DOHH2 (cell line): ENCODE data around the gene PLCB2.
A peak's percentile ranks its signal among the peaks of the same experiment; 100 is the strongest.

Experiments
- H3F3A ChIP-seq: fragments of 200-600 bp; sonication (generic), shearing (Covaris generic); 2 replicates; pipeline ENCODE4 v1.6.0; 2016; ENCODE audit warnings: antibody characterized with exemption, mild to moderate bottlenecking; ENCODE audit not compliant: control insufficient read depth, insufficient read depth
- H3K27ac ChIP-seq: fragments of 200-600 bp; sonication (generic); 2 replicates; pipeline ENCODE4 v1.5.1; 2014; ENCODE audit warnings: low read depth, mild to moderate bottlenecking, low read length, moderate library complexity
- H3K27me3 ChIP-seq: fragments of 200-600 bp; sonication (generic); 2 replicates; pipeline ENCODE4 v1.6.1; 2014; ENCODE audit warnings: mild to moderate bottlenecking, low read length, mixed read lengths; ENCODE audit not compliant: control insufficient read depth
- H3K36me3 ChIP-seq: fragments of 200-600 bp; sonication (generic); 2 replicates; pipeline ENCODE4 v1.6.1; 2014; ENCODE audit warnings: mild to moderate bottlenecking, low read length, moderate library complexity, mixed read lengths; ENCODE audit not compliant: control insufficient read depth
- H3K4me1 ChIP-seq: fragments of 200-600 bp; sonication (generic); 2 replicates; pipeline ENCODE4 v1.6.1; 2014; ENCODE audit warnings: mild to moderate bottlenecking, low read length, mixed read lengths; ENCODE audit not compliant: control insufficient read depth
- H3K4me2 ChIP-seq: fragments of 200-600 bp; sonication (generic); 2 replicates; pipeline ENCODE4 v1.6.0; 2014; ENCODE audit warnings: mild to moderate bottlenecking, low read length, moderate library complexity
- H3K4me3 ChIP-seq: fragments of 200-600 bp; sonication (generic); 2 replicates; pipeline ENCODE4 v1.5.1; 2014; ENCODE audit warnings: mild to moderate bottlenecking, low read length, mixed read lengths
- H3K79me2 ChIP-seq: fragments of 200-600 bp; sonication (generic); 2 replicates; pipeline ENCODE4 v1.6.1; 2014; ENCODE audit warnings: mild to moderate bottlenecking, low read length, mixed read lengths; ENCODE audit not compliant: control insufficient read depth
- H3K9me2 ChIP-seq: fragments of 200-600 bp; sonication (generic); replicated peaks from 2 replicates; pipeline ENCODE4 v1.6.1; 2014; ENCODE audit warnings: mild to moderate bottlenecking, low read length, mixed read lengths; ENCODE audit not compliant: control insufficient read depth
- H3K9me3 ChIP-seq: fragments of 200-600 bp; sonication (generic); 2 replicates; pipeline ENCODE4 v1.6.1; 2014; ENCODE audit warnings: antibody characterized with exemption, low read length, mixed read lengths; ENCODE audit not compliant: control insufficient read depth, insufficient read depth
- H4K20me1 ChIP-seq: fragments of 200-600 bp; sonication (generic); 2 replicates; pipeline ENCODE4 v1.6.0; 2014; ENCODE audit warnings: low read depth, mild to moderate bottlenecking, antibody characterized with exemption, low read length, moderate library complexity; ENCODE audit not compliant: control insufficient read depth, insufficient read depth
- EZH2phosphoT487 ChIP-seq: fragments of 200-600 bp; sonication (generic); IDR thresholded peaks from 2 replicates; pipeline ENCODE4 v1.6.1; 2017; ENCODE audit warnings: borderline replicate concordance, mild to moderate bottlenecking, antibody characterized with exemption, low read length, moderate library complexity, mixed read lengths
- TF ChIP-seq, protein P1 (sequence below): fragments of 200-600 bp; sonication (generic); IDR thresholded peaks from one replicate; pipeline ENCODE4 v1.5.1; 2014; ENCODE audit warnings: antibody characterized with exemption, mild to moderate bottlenecking, low read depth, low read length; ENCODE audit not compliant: poor library complexity, severe bottlenecking

The PLCB2 gene

DNA sequence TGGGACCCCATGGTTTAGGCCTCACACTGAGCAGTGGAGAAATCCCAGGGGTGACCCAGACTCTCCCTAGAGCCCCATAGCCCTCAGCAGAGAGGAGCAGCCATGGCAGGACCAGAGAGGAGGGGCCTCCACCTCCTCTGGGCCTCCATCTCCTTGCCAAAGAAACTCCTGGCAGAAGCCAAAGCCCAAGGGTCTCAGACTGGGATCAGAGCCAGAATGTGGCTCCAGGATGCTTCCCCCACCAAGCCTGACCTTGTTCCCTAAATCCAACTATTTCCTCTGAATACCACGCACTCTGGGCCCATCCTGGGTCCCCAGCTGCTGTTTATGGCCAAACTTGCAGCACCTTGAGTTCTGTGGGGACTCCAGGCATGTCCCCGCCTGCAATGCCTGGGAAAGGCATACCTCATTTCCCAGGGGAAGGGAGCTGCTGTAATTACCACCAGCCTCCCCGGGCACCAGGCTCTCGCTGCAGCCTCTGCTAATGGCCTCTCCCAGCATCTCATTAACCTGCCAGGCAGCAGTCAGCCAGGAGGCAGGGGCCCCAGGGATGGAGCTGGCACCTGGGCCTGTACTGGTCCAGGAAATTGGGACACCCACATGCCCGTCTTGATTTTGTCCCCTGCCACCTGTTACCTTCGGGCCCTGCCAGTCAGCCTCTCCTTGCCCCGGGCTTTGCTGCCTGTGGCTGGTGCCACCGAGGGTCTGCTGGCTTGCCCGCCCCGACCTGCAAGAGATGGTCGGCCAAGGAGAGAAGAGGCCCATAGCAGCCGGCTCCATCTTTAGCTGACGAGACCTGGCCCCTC, 28.4 kb upstream of the PLCB2 start:
- Histone ChIP-seq H4K20me1 (no peaks in the 10 kb centered on the region), H3K27me3 (no peaks in the 10 kb centered on the region), H3K36me3 (no peaks in the 10 kb centered on the region), H3K4me2 (0 out of 2 replicates have a peak overlapping the region, but pooled peaks have one; percentile 28), H3K9me3 (no peaks in the 10 kb centered on the region), H3K79me2 (no peaks in the 10 kb centered on the region), H3K27ac (no peak overlapping the region), H3K9me2 (no peaks in the 10 kb centered on the region), H3K4me3 (no peak overlapping the region), H3K4me1 (peaks cover 22% of the 10 kb centered on the region), H3F3A (no peaks in the 10 kb centered on the region)
- TF ChIP-seq EZH2phosphoT487: no peak
- TF ChIP-seq, protein P1, sequence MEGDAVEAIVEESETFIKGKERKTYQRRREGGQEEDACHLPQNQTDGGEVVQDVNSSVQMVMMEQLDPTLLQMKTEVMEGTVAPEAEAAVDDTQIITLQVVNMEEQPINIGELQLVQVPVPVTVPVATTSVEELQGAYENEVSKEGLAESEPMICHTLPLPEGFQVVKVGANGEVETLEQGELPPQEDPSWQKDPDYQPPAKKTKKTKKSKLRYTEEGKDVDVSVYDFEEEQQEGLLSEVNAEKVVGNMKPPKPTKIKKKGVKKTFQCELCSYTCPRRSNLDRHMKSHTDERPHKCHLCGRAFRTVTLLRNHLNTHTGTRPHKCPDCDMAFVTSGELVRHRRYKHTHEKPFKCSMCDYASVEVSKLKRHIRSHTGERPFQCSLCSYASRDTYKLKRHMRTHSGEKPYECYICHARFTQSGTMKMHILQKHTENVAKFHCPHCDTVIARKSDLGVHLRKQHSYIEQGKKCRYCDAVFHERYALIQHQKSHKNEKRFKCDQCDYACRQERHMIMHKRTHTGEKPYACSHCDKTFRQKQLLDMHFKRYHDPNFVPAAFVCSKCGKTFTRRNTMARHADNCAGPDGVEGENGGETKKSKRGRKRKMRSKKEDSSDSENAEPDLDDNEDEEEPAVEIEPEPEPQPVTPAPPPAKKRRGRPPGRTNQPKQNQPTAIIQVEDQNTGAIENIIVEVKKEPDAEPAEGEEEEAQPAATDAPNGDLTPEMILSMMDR: no peak

DNA sequence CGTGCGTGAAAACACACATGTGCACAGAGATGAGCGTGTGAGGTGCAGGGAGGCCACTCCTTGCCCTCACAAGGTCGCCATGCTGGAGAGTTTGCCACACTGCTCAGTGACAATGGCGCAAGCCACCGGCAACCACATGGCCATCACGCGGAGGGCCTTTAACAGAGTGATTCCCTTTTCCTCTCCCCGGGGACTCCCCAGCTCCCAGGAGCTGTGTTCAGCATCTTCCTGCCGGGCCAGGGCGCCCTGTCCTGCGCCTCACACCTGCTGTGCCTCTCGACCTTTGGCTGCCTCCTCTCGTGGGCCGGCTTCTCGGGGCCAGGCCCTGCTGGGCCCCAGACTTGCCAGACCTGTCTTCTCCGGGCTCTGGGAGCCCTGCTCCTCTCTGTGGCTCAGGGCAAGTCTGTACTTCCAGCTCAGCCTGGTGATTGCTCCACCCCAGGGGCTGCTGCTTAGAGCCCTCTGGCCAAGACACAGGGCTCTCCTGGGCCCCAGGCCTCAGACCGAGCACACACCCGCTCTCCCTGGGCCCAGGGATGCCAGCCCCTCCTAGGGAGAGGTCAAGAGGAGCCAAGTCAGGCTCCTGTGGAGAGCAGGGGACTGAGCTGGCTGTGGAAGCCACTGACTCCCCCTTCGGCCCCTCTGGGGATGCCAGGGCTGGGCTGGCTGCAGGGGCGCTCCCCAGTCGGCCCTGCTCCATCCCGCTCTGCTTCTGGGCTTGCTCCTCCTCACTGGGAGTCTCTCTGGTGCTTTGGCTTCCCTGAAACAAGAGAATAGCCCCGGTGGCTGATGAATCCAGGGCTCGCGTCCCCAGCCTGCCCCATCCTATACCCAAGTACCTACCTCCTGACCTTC, 27.4 kb upstream of the PLCB2 start:
- no peak for TF ChIP-seq EZH2phosphoT487
- TF ChIP-seq, protein P1: no peak

DNA sequence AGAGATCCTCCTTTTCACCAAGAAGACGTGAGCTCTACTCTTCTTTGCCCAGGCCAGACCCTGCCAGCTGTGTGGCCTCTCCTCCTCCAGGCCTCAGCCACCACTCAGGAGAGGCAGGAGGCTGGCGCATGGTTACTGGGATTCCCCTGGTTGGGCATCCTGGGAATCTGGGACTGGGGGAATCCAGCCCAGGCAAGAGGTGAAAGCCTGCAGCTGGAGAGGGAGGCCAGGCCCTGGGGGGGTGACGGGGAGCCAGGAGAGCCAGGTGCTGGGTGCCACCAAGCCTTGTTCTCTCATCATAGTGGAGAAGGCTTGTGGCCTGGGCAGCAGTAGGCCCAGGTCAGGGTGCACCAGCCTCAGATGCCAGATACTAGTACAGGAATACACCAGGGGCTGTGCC, 26.8 kb upstream of the PLCB2 start:
- H3F3A ChIP-seq: no peaks in the 10 kb centered on the region
- no peaks in the 10 kb centered on the region for H3K27me3 ChIP-seq
- no peaks in the 10 kb centered on the region for H3K9me2 ChIP-seq
- H3K4me1 ChIP-seq: peaks cover 22% of the 10 kb centered on the region
- H3K4me3 ChIP-seq: no peak overlapping the region
- no peaks in the 10 kb centered on the region for H4K20me1 ChIP-seq
- H3K4me2 ChIP-seq: peak overlapping the region; percentile 19
- H3K27ac ChIP-seq: no peak overlapping the region
- H3K9me3 ChIP-seq: no peaks in the 10 kb centered on the region
- H3K36me3 ChIP-seq: no peaks in the 10 kb centered on the region
- H3K79me2 ChIP-seq: no peaks in the 10 kb centered on the region
- TF ChIP-seq EZH2phosphoT487: no peak
- TF ChIP-seq, protein P1: no peak

More for the DNA sequence above, 27.4 kb upstream of the PLCB2 start:
- Histone ChIP-seq H3K27ac (no peak overlapping the region), H3K4me3 (no peak overlapping the region), H4K20me1 (no peaks in the 10 kb centered on the region), H3K4me1 (peaks cover 22% of the 10 kb centered on the region), H3K36me3 (no peaks in the 10 kb centered on the region), H3K9me3 (no peaks in the 10 kb centered on the region), H3K4me2 (no peak overlapping the region), H3K27me3 (no peaks in the 10 kb centered on the region), H3F3A (no peaks in the 10 kb centered on the region), H3K79me2 (no peaks in the 10 kb centered on the region), H3K9me2 (no peaks in the 10 kb centered on the region)
